Body of pancreas (tissue), 4 donors: ENCODE measurements around the gene GNRH2. TPM values are rescaled to one million over a fixed set of nuclear protein-coding genes. Genes with fewer than 3 reads are reported as not detected.

Experiments used
- ATAC-seq: fragments of 150-250 bp; one replicate; pipeline ENCODE4 v1.9.1; 2016
- DNase-seq, 4 donors: peaks; one replicate each; pipeline ENCODE4 v3.0.0-alpha.2; 2019
- H3K27ac ChIP-seq, 4 donors: fragments of 200-600 bp; sonication (generic); 1 replicate in 3 of 4; 2 replicates in 1 of 4; pipeline versions ENCODE4 v1.5.1 to v1.6.1; 2016 to 2019; ENCODE audit warnings: mild to moderate bottlenecking in 1 of 4, mixed read lengths in 1 of 4, moderate library complexity in 1 of 4
- H3K27me3 ChIP-seq, 2 donors: fragments of 200-600 bp; sonication (generic); one replicate each; pipeline ENCODE4 v1.6.0; 2016; ENCODE audit warnings: mild to moderate bottlenecking in 1 of 2
- H3K36me3 ChIP-seq, 2 donors: fragments of 200-600 bp; sonication (generic); replicated peaks in 1 of 2; 2 replicates each; pipeline ENCODE4 v1.5.1; 2016; ENCODE audit warnings: low read depth in 2 of 2; ENCODE audit not compliant: insufficient read depth in 1 of 2
- H3K4me1 ChIP-seq: fragments of 200-600 bp; sonication (generic); one replicate; pipeline ENCODE4 v1.6.0; 2016
- H3K4me3 ChIP-seq, 2 donors: fragments of 200-600 bp; sonication (generic); 1 replicate in 1 of 2; 2 replicates in 1 of 2; pipeline ENCODE4 v1.5.1; 2016 to 2019
- H3K9me3 ChIP-seq, 3 donors: fragments of 200-600 bp; sonication (generic); 1 replicate in 2 of 3; 2 replicates in 1 of 3; pipeline ENCODE4 v1.5.1; 2016
- POLR2A ChIP-seq, 3 donors: fragments of 450-650 bp; IDR thresholded peaks; one replicate each; pipeline ENCODE4 v1.6.1; 2016; ENCODE audit warnings: antibody characterized with exemption in 3 of 3, mild to moderate bottlenecking in 2 of 3
- WGBS, 2 donors: methylation state at CpG; one replicate each; pipeline ENCODE4 v1.1.5; 2017; 5-methylcytosine and 5-hydroxymethylcytosine counted together
- intact Hi-C: fragments of 100-400 bp; cut with DNase I; formaldehyde crosslinking; loops from one replicate; pipeline ENCODE4 v1.15.1; 2023
- total RNA-seq, 2 donors: library from RNA; depleted of rRNA; stranded (reverse); fragments of >200 nt; gene quantifications; one replicate each; pipeline ENCODE4 v1.1.0, GENCODE V29; 2016
- TF ChIP-seq, protein P1 (sequence below), 7 experiments: fragments of 450-650 bp in 4 of 7; fragments of 200-600 bp in 3 of 7; sonication (generic) in 3 of 7; IDR thresholded peaks; one replicate each; pipeline ENCODE4 v1.5.1; 2016 to 2019; ENCODE audit warnings: antibody characterized with exemption in 7 of 7

Gene GNRH2
- total RNA-seq, 2 donors from 2014 or later: not detected

DNA sequence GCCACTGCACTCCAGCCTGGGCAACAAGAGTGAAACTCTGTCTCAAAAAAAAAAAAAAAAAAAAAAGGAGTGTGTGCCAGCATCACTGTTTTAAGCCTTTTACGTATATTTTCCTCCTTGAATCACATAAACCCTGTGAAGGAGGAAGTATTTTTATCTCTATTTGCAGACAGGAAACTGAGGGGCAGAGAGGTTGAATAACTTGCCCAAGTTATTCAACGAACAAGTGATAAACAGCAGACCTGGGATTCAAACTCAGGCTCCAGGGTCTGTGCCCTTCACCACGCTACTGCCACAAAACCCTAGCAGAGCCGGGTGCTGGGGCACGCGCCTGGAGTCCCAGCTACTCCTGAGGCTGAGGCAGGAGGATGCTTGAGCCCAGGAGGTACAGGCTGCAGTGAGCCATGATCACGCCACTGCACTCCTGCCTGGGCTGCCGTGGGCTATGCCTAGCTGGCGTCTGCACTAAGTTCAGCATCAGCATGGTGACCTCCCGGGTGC, 50.5 kb downstream of the GNRH2 start:
- no peak for TF ChIP-seq POLR2A (IDR thresholded peaks at IDR 0.05)
- TF ChIP-seq, protein P1, sequence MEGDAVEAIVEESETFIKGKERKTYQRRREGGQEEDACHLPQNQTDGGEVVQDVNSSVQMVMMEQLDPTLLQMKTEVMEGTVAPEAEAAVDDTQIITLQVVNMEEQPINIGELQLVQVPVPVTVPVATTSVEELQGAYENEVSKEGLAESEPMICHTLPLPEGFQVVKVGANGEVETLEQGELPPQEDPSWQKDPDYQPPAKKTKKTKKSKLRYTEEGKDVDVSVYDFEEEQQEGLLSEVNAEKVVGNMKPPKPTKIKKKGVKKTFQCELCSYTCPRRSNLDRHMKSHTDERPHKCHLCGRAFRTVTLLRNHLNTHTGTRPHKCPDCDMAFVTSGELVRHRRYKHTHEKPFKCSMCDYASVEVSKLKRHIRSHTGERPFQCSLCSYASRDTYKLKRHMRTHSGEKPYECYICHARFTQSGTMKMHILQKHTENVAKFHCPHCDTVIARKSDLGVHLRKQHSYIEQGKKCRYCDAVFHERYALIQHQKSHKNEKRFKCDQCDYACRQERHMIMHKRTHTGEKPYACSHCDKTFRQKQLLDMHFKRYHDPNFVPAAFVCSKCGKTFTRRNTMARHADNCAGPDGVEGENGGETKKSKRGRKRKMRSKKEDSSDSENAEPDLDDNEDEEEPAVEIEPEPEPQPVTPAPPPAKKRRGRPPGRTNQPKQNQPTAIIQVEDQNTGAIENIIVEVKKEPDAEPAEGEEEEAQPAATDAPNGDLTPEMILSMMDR (IDR thresholded peaks at IDR 0.05): no peak
- intact Hi-C loops: no loop called here
- DNase-seq: no peak
- Histone ChIP-seq H3K4me1 (peaks cover 9% of the 10 kb centered on the region), H3K9me3 (no peaks in the 10 kb centered on the region), H3K27ac (no peak overlapping the region), H3K4me3 (no peak overlapping the region), H3K36me3 (no peaks in the 10 kb centered on the region), H3K27me3 (peaks cover 0 to 11% of the 10 kb centered on the region in 2 donors)
- ATAC-seq: no peak
- WGBS, 2 donors: 46 to 61% methylated on average over 5 to 10 of the region's 10 CpGs

DNA sequence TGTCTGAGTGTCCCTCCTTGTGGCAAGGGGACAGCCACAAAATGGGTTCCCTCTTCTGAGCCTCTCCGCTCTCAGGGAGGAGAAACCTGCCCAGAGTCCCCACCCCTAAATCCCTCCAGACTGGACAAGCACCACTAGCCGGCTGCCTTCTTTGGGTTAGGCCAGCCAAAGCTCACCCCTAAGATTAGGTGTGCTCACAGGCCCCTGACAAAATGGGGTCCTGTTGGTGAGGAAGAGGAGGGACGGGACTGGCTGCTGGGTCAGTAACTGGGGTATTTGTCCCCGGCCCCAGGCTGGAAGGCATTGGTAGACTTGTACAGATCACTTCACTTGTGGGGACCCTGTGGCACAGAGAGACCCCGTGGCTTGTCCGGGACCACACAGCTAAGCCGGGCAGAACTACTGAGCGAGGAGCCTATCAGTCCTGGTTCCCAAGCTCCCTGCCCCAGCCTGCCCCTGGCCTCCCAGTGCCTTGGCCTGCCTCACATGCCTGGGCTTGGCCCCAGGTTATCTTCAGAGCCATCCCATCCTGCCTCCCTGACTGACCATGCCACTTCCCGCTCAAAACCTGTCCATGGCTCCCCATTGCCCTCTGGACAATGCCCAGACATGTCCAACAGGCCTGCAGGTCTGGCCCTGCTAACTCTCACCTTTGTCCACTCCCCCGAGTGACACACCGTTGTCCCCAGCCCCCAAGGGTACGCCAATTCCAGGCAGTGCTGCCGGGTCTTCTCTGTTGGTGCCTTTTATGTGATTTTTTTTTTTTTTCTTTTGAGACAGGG, 51.6 kb downstream of the GNRH2 start:
- no peak for ATAC-seq
- H3K4me1 ChIP-seq: peaks cover 9% of the 10 kb centered on the region
- H3K27ac ChIP-seq: no peak overlapping the region
- H3K27me3 ChIP-seq: peaks cover 0 to 11% of the 10 kb centered on the region in 2 donors
- no peaks in the 10 kb centered on the region for H3K9me3 ChIP-seq
- H3K4me3 ChIP-seq: no peak overlapping the region
- WGBS, 2 donors: 79 to 80% methylated on average over 5 to 13 of the region's 13 CpGs
- no peak for TF ChIP-seq POLR2A (IDR thresholded peaks at IDR 0.05)
- TF ChIP-seq, protein P1 (IDR thresholded peaks at IDR 0.05): no peak
- no peak for DNase-seq
- H3K36me3 ChIP-seq: no peaks in the 10 kb centered on the region
- intact Hi-C loops: no loop called here

Other genes with a start within 250 kb of the GNRH2 start
- 1 to 10 TPM; 2.3 to 4.9 TPM for gene CPXM1, start 243.0 kb upstream of the GNRH2 start, total RNA-seq
- not detected for gene C20orf141, start 228.6 kb upstream of the GNRH2 start, total RNA-seq
- gene TMEM239, start 227.3 kb upstream of the GNRH2 start, total RNA-seq: not detected
- 10 to 100 TPM; 26.5 to 48.1 TPM for gene PCED1A, start 203.0 kb upstream of the GNRH2 start, total RNA-seq
- gene VPS16, start 202.9 kb upstream of the GNRH2 start, total RNA-seq: 10 to 100 TPM; 21.3 to 25.4 TPM
- 10 to 100 TPM; 22.3 to 24.1 TPM for gene PTPRA, start 170.1 kb upstream of the GNRH2 start, total RNA-seq
- 10 to 100 TPM; 28.0 to 29.0 TPM for gene MRPS26, start 2.4 kb downstream of the GNRH2 start, total RNA-seq
- not detected for gene OXT, start 28.0 kb downstream of the GNRH2 start, total RNA-seq
- gene AVP, start 41.1 kb downstream of the GNRH2 start, total RNA-seq: not detected
- gene FASTKD5, start 116.2 kb downstream of the GNRH2 start, total RNA-seq: 1 to 10 TPM; 7.0 to 7.3 TPM
- gene UBOX5, start 116.2 kb downstream of the GNRH2 start, total RNA-seq: 1 to 10 TPM; 3.9 to 4.9 TPM
- 10 to 100 TPM; 38.4 to 72.2 TPM for gene LZTS3, start 129.9 kb downstream of the GNRH2 start, total RNA-seq
- gene DDRGK1, start 161.1 kb downstream of the GNRH2 start, total RNA-seq: 10 to 100 TPM; 64.3 to 82.8 TPM
- gene ITPA, start 165.9 kb downstream of the GNRH2 start, total RNA-seq: 10 to 100 TPM; 31.4 to 36.3 TPM
- gene SLC4A11, start 195.6 kb downstream of the GNRH2 start, total RNA-seq: under 1 TPM in 1 of 2 donors, not detected in 1; 0.52 TPM